Lower leg skin (tissue), 3 donors: ENCODE data around the gene FAM193A.

Experiments
- POLR2A ChIP-seq, 2 donors: fragments of 450-650 bp; IDR thresholded peaks; one replicate each; pipeline ENCODE4 v1.6.1; 2016 to 2017; ENCODE audit warnings: antibody characterized with exemption in 2 of 2, mild to moderate bottlenecking in 1 of 2, moderate library complexity in 1 of 2
- TF ChIP-seq, protein P1 (sequence below), 3 donors: fragments of 450-650 bp; IDR thresholded peaks; one replicate each; pipeline ENCODE4 v1.5.1; 2016; ENCODE audit warnings: antibody characterized with exemption in 3 of 3, mild to moderate bottlenecking in 3 of 3, moderate library complexity in 2 of 3

DNA sequence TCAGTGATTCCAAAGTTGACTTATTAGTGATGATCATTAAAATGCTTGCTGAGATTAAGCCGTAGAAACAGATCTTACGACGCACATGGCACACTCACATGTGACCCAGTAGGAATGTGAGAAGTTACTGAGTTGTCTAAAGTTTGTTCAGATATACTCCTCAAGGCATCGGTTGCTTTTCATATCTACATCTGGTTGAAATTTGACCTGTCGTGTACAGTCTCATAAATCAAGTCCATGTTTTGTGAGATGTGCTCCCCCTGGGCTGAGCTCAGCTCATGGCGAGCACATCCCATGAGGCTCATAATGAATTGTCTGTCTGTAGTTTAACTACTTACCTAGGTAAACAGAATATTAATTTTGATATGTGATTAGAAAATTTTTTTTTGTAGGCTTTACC lies 152.7 kb downstream of the FAM193A start:
- TF ChIP-seq POLR2A (IDR thresholded peaks at IDR 0.05): no peak
- TF ChIP-seq, protein P1, sequence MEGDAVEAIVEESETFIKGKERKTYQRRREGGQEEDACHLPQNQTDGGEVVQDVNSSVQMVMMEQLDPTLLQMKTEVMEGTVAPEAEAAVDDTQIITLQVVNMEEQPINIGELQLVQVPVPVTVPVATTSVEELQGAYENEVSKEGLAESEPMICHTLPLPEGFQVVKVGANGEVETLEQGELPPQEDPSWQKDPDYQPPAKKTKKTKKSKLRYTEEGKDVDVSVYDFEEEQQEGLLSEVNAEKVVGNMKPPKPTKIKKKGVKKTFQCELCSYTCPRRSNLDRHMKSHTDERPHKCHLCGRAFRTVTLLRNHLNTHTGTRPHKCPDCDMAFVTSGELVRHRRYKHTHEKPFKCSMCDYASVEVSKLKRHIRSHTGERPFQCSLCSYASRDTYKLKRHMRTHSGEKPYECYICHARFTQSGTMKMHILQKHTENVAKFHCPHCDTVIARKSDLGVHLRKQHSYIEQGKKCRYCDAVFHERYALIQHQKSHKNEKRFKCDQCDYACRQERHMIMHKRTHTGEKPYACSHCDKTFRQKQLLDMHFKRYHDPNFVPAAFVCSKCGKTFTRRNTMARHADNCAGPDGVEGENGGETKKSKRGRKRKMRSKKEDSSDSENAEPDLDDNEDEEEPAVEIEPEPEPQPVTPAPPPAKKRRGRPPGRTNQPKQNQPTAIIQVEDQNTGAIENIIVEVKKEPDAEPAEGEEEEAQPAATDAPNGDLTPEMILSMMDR (IDR thresholded peaks at IDR 0.05): no peak
